Fibroblast of villous mesenchyme (primary cell): ENCODE results near the gene NF1. TPM values are rescaled to one million over a fixed set of nuclear protein-coding genes. Genes with fewer than 3 reads are reported as not detected.

Experiments
- DNase-seq: peaks from one replicate; pipeline ENCODE4 v3.0.0-alpha.2; 2010; ENCODE audit warnings: low read depth
- H3K4me3 ChIP-seq: 2 replicates; pipeline ENCODE4 v1.5.1; 2011; ENCODE audit warnings: low read depth, mild to moderate bottlenecking, low read length
- total RNA-seq: library from RNA; depleted of rRNA; stranded (reverse); fragments of >200 nt; gene quantifications from 2 replicates; pipeline ENCODE4 v1.2.3, GENCODE V29; 2012
- TF ChIP-seq, protein P1 (sequence below): IDR thresholded peaks from 2 replicates; pipeline ENCODE4 v1.5.1; 2012; ENCODE audit warnings: low read depth, mild to moderate bottlenecking, low read length; ENCODE audit not compliant: insufficient read depth

NF1 gene
- total RNA-seq, 1 donor, result 82.5 TPM

DNA sequence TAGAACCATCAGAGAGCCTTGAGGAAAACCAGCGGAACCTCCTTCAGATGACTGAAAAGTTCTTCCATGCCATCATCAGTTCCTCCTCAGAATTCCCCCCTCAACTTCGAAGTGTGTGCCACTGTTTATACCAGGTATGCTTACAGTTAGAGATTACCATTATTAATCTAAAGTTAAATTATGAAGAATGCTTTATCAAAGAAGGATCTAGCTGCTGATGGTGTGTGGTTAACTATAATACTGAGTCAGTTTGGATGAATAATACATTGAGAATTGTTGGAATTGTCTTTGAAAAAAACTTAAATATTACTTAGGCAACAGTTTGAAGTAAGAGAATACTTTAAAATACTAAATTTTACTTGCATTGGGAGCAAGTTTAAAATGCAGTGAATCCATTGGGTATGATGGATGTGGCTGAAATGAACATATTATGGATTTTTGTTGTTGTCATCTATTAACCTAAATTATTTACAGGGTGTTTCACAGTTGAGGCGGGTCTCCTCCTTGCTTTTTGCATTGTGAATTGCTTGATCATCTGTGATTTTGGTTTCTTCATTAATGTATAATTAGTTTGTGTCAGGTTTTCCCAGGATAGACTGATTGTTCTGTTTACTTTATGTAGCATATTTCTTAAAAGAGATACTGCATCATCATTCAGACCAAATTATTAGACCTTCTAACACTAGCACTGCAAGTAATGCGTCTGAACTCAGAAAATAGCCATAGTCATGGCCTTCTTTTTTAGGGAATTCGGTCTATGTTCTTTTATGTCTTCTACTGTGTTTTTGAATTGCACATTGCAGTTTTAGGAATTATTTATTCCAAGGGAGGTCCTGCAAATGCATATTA is 154.4 kb downstream of the NF1 start:
- DNase-seq, result peak; percentile 48
- TF ChIP-seq, protein P1, sequence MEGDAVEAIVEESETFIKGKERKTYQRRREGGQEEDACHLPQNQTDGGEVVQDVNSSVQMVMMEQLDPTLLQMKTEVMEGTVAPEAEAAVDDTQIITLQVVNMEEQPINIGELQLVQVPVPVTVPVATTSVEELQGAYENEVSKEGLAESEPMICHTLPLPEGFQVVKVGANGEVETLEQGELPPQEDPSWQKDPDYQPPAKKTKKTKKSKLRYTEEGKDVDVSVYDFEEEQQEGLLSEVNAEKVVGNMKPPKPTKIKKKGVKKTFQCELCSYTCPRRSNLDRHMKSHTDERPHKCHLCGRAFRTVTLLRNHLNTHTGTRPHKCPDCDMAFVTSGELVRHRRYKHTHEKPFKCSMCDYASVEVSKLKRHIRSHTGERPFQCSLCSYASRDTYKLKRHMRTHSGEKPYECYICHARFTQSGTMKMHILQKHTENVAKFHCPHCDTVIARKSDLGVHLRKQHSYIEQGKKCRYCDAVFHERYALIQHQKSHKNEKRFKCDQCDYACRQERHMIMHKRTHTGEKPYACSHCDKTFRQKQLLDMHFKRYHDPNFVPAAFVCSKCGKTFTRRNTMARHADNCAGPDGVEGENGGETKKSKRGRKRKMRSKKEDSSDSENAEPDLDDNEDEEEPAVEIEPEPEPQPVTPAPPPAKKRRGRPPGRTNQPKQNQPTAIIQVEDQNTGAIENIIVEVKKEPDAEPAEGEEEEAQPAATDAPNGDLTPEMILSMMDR, result no peak
- no peak overlapping the region for H3K4me3 ChIP-seq

DNA sequence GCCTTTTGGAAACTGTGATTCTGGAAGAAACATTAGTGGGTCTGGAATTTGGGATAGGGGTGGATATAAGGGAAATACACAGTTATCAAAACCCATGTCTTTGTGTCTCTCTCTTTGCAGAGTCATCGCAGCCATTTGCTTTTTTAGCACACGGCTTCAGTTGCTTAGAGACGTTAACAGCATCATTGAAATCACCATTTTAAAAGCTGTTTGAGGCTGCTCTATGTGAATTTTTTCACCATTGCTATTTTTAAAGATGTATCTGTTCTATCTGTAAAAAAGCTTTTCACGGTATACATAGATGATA is 155.0 kb downstream of the NF1 start:
- no peak overlapping the region for H3K4me3 ChIP-seq
- TF ChIP-seq, protein P1, result no peak
- no peak for DNase-seq

- TF ChIP-seq, protein P1, result no peak
- no peak for DNase-seq
These were observed 155.5 kb downstream of the NF1 start for GRCh38 chr17:31250229-31250628.

DNA sequence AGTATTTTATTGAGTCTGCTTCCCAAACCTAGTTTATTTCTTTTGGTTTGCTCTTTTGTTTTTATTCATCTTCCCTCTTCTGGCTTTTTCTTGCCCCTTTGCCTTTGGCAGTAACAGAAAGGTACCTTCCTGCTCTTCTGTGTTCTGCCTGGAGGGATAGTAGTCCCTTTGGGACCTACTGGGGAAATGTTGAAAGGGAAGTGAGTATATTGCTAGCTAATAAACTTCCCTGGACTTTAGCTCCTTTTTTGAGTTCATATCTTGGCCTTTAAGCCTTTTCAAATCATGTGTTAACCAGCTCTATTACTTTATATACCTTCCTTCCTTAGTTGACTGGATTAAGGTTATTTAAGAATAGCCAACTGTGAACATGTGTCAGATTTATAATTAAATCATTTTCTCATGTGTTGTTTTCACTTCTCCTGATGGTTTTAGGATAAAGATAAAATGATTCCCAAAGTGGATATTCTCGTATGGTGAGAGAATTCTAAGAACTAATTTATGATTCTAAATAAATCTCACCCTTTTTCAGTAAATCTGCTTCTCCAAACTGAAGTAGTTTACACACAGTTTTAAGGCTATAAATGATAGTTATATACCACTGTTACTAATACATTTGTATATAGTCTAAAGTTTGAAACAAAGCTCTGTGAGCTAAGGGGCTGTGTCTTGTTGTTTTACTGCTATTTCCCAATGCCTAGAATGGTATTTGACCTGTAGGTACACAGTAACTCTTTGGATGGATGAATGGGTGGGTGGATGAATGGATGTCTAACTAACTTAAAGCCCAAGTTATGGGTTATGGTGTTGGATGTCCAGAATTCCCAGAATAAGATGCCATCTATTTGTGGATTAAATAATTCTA is 156.6 kb downstream of the NF1 start:
- TF ChIP-seq, protein P1, result no peak
- H3K4me3 ChIP-seq, result no peak overlapping the region
- no peak for DNase-seq

More at GRCh38 chr17:31250229-31250628, 155.5 kb downstream of the NF1 start:
- no peak overlapping the region for H3K4me3 ChIP-seq

DNA sequence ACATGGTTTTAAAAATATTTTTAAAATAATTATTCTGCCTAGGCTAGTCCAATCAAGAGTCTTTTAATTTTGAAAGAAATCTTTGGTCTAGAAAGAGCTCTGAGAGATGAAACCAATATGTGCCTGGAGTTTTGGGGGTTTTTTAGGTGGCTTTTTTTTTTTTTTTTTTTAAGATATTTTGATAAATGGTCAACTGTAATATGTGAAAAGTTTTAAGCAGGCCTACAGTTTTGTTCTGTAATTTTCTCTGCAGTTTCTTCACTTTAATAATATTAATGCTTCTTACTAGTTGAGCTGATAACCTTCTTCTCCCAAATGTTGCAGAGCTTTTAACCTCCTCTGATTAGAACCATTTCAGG is 157.2 kb downstream of the NF1 start:
- H3K4me3 ChIP-seq, result no peak overlapping the region
- TF ChIP-seq, protein P1, result no peak
- no peak for DNase-seq

DNA sequence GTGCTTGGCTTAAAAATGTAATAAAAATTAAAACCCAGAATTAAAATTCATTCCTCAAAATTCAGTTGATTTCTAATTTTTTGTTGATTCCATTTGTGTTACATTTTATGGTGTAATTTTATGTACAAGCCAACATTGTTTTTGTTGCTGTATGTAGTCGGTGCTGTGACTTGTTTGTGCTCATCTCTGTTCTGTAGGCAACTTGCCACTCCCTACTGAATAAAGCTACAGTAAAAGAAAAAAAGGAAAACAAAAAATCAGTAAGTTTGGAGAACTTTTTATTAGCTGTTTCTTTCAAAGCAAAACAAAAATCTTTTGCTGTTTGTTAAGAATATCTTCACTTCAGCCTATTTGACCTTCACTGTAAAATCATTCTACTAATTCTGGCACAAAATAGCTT is 158.0 kb downstream of the NF1 start:
- TF ChIP-seq, protein P1, result no peak
- no peak for DNase-seq
- no peak overlapping the region for H3K4me3 ChIP-seq
